NCI-H2081 (cell line): Measurements from ENCODE around the gene ARID5B.

Experiments used
- DNase-seq, 2 experiments: peaks; one replicate each; lab custom pipeline; 2025; lab: John Stamatoyannopoulos, UW

Gene ARID5B

DNA sequence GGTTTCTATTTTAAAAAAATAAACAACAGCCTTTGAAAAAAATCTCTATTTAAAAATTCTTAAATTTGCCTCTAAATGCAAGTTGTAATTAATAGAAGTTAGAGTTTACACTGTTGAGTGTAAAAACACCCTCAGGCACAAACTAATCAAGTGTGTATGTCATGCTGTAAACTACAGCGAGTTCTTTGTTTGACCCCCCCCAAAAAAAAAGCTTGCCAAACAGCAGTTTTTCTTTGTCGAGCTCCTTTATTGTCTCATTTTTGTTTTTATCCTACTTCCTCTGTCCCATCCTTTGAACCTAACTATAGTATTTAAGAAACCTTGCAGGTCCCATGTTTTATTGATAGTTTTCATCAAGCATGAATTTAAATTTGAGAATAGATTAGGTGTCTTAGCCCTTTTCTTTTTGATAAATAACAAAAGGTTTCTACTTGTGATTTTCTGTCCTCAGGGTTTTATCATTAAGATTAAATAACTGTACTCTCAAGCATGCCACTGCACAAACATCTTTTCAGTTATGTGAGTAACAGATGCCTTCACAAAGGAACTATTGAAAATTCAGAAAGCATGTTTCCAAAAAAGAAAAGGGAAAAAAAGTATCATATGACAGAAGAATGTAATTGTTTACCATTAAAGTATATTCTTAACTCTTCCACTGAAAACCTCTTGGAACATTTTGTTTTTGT is 176.0 kb downstream of the ARID5B start:
- no peak for DNase-seq

- DNase-seq, result no peak
Observed at GRCh38 chr10:62079885-62080559, 178.5 kb downstream of the ARID5B start.

DNA sequence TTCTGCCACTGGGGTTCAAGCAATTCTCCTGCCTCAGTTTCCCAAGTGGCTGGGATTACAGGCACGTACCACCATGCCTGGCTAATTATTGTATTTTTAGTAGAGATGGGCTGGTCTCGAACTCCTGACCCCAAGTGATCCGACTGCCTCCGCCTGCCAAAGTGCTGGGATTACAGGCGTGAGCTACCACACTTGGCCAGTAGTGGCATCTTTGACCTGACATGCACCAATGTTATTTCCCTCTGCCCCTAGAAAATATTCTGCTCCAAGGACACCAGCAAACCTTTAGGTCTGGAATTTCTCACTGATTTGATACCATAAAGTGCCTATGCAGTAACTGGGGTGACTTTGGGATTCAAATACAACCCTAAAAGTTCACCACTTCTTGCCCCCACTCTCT is 179.4 kb downstream of the ARID5B start:
- DNase-seq, result no peak

DNA sequence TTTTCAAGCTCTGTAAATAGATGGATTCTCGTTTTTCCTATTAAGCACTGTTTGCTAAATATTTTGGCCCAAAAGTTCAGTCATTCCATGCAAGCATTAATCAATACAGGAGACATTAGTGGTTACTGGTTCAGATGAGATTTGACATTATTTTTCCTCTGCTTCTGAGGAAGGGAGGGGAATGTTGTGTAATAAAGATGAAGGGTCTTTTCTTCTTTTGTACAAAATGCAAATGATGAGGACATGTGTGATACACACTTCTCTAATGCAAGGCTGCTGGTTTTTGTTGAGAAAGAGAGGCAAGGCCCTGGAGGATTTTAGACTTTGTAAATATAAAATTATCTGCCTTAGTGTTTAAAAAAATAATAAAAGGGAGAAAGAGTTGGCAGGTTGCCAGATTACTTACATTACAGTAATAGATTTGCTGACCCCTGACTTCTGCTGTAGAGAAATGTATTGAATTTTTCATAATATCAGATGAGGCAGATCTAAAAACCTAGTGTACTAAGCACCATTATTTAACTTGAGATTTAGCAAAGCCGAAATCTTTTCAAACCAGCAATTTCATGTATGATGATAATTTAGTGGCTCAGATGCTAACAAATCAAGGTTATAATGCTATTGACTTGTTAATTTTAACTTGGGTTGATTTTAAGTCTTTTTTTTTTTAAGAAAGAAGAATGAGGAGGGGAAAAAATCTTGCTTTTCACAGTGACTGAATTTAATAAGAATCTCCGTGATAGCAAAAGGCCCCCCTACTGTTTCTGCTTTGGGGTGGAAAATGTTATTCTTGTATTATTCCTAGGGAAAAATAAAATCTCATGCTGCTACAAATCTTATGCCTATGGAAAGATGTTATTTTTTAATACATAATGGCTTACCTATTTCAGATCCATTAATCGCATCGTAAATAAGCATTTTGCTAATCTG is 180.1 kb downstream of the ARID5B start:
- DNase-seq, result peak in 1 of 2 experiments; percentile 15

DNA sequence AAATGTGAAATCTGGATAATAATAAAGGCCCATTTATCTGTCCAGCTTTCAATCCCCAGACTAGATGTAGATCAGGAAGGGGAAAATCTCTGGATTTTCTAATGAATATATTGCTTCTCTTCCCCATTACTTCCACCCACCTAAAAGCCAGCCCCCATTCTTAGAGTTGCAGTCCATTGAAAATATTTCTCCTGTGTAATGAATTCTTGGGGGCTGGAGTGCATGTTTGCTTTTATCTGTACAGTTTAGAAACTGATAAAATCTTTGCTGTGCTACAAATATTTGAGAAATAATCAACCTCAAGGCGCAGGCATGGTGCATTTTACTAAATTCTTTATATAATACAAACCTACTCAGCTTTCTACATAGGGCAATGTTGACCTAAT is 180.8 kb downstream of the ARID5B start:
- no peak for DNase-seq

GRCh38 chr10:62082729-62083411 is 181.4 kb downstream of the ARID5B start:
- peak; percentile 4 to 55 for DNase-seq

DNA sequence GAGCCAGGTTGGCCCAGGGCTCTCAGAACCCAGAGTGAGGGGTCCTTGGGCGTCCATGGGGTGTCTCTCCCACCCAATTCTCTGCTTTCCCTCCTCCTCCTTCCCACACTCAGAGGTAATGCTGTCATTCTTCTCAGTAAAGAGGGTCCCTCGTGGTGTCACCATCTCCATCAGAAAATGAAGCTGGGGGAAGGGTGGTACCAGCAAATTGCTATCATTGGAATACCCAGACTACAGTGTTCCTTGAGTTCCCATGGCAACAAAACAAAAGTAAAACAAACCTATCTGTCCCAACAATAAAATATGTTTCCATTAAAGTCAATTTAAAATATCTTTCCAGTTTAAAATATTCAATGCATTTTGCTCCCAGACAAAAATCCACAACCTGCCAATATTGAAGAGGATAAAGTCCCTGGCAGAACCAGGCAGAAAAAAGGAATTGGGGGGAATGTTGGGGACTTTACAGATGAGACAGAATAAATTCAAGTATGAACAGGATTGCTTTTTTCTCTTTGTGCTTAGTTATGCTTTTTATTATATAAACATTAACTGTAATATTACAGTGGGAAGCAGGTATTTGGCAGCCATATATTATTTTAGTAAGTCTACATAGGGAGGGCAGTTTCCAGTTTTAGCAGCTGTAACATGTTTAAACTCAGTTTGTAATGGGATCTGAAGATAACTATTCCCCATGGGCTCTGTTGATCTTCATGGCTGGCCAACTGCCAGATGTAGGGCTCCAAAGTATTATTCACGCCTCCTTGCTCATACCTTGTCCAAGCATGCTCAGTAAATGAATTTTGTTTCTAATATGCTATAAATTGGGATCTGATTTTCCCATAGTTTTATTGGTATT is 182.1 kb downstream of the ARID5B start:
- peak; percentile 60 to 86 for DNase-seq

- no peak for DNase-seq
Observed at GRCh38 chr10:62084451-62084850, 183.0 kb downstream of the ARID5B start.

DNA sequence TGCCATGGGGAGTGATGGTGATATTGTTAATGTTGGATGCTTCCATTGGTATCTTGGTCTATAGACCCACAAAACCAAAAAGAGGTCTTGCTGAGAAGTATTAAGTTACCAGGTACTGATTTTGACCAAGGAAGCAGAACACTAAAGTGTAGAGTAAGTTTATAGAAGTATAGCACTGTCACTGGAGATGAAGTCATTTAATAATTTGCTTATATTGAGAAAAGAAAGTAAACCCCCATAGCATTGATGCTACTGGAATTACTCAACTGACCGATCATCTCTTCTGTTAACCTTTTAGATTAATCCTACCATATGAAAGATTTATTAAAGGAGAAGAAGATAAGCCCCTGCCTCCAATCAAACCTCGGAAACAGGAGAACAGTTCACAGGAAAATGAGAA is 183.9 kb downstream of the ARID5B start:
- DNase-seq, result no peak

- DNase-seq, result no peak
Observed at GRCh38 chr10:62085821-62086220, 184.3 kb downstream of the ARID5B start.

GRCh38 chr10:62087329-62087728 is 185.8 kb downstream of the ARID5B start:
- DNase-seq, result no peak

DNA sequence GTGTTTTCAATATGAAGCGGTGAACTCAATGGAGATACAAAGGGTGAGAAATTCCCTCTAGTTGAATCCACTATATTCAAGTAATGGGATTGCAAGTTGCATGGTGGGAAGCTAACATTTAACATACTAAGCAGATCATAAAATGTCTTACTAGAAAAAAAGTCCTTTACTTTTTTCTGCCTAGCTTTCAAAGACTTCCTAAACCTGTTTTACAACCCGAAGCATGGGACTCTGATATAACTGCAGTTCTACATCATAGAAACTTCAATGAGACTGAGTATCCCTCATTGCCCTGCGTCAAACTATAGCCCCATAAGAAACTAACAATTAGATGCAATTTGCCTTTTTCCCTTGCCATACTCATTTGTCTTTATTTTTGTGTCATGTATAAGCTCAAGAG is 187.3 kb downstream of the ARID5B start:
- no peak for DNase-seq

DNA sequence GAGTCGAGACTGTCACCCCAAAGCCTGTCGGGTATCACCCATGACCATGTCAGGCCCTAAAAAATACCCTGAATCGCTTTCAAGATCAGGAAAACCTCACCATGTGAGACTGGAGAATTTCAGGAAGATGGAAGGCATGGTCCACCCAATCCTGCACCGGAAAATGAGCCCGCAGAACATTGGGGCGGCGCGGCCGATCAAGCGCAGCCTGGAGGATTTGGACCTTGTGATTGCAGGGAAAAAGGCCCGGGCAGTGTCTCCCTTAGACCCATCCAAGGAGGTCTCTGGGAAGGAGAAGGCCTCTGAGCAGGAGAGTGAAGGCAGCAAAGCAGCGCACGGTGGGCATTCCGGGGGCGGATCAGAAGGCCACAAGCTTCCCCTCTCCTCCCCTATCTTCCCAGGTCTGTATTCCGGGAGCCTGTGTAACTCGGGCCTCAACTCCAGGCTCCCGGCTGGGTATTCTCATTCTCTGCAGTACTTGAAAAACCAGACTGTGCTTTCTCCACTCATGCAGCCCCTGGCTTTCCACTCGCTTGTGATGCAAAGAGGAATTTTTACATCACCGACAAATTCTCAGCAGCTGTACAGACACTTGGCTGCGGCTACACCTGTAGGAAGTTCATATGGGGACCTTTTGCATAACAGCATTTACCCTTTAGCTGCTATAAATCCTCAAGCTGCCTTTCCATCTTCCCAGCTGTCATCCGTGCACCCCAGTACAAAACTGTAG is 191.0 kb downstream of the ARID5B start:
- no peak for DNase-seq

DNA sequence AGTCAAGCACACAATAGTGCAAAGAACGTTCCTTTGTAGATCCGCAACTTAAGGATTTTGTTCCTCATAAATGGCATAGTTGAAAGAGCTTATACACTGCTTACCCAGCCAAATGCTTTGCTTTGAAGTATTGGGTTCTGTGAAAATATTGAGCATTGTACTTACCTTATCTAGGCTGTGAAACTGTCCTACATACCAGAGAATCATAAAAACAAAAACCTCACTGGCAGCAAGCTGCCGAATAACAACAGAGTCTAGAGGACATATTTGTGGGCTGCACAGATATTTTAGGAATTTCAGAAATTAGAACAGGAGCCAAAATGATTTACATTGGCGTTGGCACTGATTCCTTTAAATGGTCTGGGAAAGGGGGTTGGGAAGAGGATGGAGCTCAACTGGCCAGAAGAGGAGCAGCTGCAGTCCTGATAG is 192.4 kb downstream of the ARID5B start:
- DNase-seq, result no peak

- no peak for DNase-seq
Observed at GRCh38 chr10:62095181-62096122, 194.0 kb downstream of the ARID5B start.

- no peak for DNase-seq
Observed at GRCh38 chr10:62096256-62096933, 194.9 kb downstream of the ARID5B start.

DNA sequence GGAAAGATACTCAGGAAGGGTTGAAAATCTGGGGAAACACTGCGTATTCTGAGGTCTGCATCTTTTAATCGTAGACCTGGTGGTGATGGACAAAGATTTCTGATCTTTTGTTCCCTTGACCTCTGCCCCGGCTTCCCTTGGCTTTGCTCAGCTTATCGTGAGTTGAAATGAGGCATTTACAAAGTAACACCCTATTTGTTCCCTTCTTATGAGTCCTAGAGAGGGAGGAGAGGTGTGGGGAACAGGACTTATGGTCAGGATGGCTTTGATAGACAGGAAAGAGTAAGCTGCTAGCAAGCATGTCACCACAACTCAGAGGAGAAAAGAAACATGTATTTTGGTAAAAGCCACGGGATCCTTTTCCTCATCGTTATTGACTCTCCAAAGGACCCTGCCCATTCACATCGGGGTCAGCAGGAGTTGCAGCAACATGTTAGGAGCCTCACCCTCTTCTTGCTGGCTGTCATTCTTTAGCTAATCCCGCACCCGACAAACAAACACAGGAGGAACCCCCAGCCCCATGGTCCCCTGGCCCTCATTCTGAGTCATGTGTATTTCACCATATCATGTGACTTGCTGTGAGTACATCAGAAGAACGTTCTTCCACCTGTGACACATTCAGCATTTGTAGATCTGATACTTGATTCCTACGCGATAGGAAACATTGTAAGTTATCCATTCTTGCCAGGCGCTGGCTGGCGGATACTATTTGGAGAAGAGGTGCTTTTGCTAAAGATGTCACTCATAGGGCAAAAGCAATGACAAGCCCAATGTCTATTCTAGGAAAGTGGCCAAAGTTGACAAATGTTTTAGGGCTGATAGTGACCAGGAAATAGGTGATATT is 197.0 kb downstream of the ARID5B start:
- DNase-seq, result no peak

- DNase-seq, result no peak
Observed at GRCh38 chr10:62099299-62099698, 197.8 kb downstream of the ARID5B start.
